Measurements from ENCODE around the gene PAPPA.

The PAPPA gene

DNA sequence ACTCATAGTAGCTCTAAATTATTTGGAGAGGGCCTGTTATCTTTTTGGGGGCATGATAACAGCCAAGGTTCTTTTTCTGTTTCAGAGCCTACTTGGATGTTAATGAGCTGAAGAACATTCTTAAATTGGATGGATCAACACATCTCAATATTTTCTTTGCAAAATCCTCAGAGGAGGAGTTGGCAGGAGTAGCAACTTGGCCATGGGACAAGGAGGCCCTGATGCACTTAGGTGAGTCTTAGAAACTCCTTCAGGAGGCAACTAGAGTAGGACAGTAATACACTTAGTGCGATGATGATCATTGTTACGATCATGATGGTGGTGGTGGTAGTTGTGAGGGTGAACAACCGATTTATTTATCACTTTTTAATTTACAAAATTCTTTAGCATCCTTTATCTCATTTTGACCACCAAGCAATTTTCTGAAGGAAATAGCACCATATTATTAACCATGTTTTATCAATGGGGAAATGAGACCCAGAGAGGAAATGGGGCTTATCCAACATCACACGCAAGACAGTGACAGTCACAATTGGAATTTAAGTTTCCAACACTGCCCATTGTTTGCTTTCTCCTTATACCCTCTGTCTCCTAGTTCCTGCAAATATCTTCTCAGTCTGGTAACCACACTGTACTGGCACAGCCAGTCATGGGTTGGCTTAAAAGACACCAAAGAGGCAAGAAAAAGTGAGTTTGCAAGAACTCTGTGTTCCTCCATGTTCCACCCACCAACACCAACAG, 54.0 kb downstream of the PAPPA start:
- no peaks in the 10 kb centered on the region for H3K36me3 ChIP-seq (replicated peaks; ENCODE audit: low read depth, low read length)
- no peak overlapping the region for H3K4me2 ChIP-seq (ENCODE audit: low read length)
- no peaks in the 10 kb centered on the region; the same call in 1 of the 2 replicates for H3K27me3 ChIP-seq (ENCODE audit: low read depth, low read length)
- no peaks in the 10 kb centered on the region for H3K9me3 ChIP-seq (ENCODE audit: insufficient read depth, low read length)
- no peak overlapping the region for H3K9ac ChIP-seq (ENCODE audit: low read length)
- no peaks in the 10 kb centered on the region for H4K20me1 ChIP-seq (ENCODE audit: insufficient read depth, low read length)
- H2AFZ ChIP-seq (ENCODE audit: low read depth, low read length), result no peak overlapping the region
- no peak overlapping the region for H3K4me3 ChIP-seq (ENCODE audit: low read length)
- H3K4me1 ChIP-seq (ENCODE audit: low read length), result no peaks in the 10 kb centered on the region
- no peak for TF ChIP-seq EZH2phosphoT487 (IDR thresholded peaks at IDR 0.05; ENCODE audit: low read depth)
- TF ChIP-seq, protein P1, sequence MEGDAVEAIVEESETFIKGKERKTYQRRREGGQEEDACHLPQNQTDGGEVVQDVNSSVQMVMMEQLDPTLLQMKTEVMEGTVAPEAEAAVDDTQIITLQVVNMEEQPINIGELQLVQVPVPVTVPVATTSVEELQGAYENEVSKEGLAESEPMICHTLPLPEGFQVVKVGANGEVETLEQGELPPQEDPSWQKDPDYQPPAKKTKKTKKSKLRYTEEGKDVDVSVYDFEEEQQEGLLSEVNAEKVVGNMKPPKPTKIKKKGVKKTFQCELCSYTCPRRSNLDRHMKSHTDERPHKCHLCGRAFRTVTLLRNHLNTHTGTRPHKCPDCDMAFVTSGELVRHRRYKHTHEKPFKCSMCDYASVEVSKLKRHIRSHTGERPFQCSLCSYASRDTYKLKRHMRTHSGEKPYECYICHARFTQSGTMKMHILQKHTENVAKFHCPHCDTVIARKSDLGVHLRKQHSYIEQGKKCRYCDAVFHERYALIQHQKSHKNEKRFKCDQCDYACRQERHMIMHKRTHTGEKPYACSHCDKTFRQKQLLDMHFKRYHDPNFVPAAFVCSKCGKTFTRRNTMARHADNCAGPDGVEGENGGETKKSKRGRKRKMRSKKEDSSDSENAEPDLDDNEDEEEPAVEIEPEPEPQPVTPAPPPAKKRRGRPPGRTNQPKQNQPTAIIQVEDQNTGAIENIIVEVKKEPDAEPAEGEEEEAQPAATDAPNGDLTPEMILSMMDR (IDR thresholded peaks at IDR 0.05; ENCODE audit: low read depth, low read length), result no peak
- H3K27ac ChIP-seq (ENCODE audit: low read length), result no peak overlapping the region
- no peaks in the 10 kb centered on the region for H3K79me2 ChIP-seq (ENCODE audit: low read length)

- no peaks in the 10 kb centered on the region for H4K20me1 ChIP-seq (ENCODE audit: insufficient read depth, low read length)
- no peaks in the 10 kb centered on the region; the same call in 1 of the 2 replicates for H3K27me3 ChIP-seq (ENCODE audit: low read depth, low read length)
- H2AFZ ChIP-seq (ENCODE audit: low read depth, low read length), result no peak overlapping the region
- no peak overlapping the region for H3K4me3 ChIP-seq (ENCODE audit: low read length)
- no peak overlapping the region for H3K4me2 ChIP-seq (ENCODE audit: low read length)
- no peaks in the 10 kb centered on the region for H3K9me3 ChIP-seq (ENCODE audit: insufficient read depth, low read length)
- no peak overlapping the region for H3K27ac ChIP-seq (ENCODE audit: low read length)
- TF ChIP-seq EZH2phosphoT487 (IDR thresholded peaks at IDR 0.05; ENCODE audit: low read depth), result no peak
- TF ChIP-seq, protein P1 (IDR thresholded peaks at IDR 0.05; ENCODE audit: low read depth, low read length), result no peak
- no peaks in the 10 kb centered on the region for H3K36me3 ChIP-seq (replicated peaks; ENCODE audit: low read depth, low read length)
- no peaks in the 10 kb centered on the region for H3K79me2 ChIP-seq (ENCODE audit: low read length)
- H3K4me1 ChIP-seq (ENCODE audit: low read length), result no peaks in the 10 kb centered on the region
- H3K9ac ChIP-seq (ENCODE audit: low read length), result no peak overlapping the region
These were observed 55.0 kb downstream of the PAPPA start for GRCh38 chr9:116208417-116209232.

DNA sequence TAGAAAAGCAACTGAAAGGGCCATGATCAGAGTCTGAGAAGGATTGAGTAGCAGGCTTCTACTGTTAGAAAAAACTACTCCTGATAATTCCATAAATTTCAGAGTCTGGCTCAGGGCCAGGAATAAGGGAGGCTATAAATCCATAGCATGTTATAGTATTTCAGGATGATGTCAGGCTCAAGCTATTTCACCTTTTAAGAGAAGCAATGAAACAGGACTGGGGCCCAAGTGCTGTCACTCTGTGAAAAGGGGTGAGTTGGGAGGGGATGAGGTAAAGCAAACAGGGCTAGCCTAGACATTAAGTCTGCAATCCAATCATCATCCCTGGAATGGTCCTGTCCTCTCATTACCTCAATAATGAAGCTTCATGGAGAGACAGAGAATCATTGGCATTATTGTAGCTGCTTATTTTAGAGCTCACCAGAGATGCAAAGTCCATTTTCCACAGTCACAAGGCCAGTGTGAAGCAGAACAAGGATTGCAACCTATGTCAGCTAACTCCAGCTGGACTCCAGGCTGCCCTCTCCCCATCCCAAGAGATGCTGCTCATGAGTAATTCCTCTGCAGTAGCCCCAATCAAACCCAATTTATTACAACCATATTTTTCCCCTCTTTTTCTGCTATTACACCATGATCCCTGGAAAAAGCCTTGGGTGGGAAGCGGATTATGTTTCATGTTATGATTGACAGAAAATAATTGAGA, 56.0 kb downstream of the PAPPA start:
- Histone ChIP-seq H3K4me2 (ENCODE audit: low read length) (no peak overlapping the region), H2AFZ (ENCODE audit: low read depth, low read length) (no peak overlapping the region), H3K36me3 (replicated peaks; ENCODE audit: low read depth, low read length) (no peaks in the 10 kb centered on the region), H4K20me1 (ENCODE audit: insufficient read depth, low read length) (no peaks in the 10 kb centered on the region), H3K4me1 (ENCODE audit: low read length) (no peaks in the 10 kb centered on the region), H3K9ac (ENCODE audit: low read length) (no peak overlapping the region), H3K79me2 (ENCODE audit: low read length) (no peaks in the 10 kb centered on the region), H3K27ac (ENCODE audit: low read length) (no peak overlapping the region), H3K9me3 (ENCODE audit: insufficient read depth, low read length) (no peaks in the 10 kb centered on the region), H3K27me3 (ENCODE audit: low read depth, low read length) (no peaks in the 10 kb centered on the region; the same call in 1 of the 2 replicates), H3K4me3 (ENCODE audit: low read length) (no peak overlapping the region)
- TF ChIP-seq, protein P1 (IDR thresholded peaks at IDR 0.05; ENCODE audit: low read depth, low read length), result no peak
- no peak for TF ChIP-seq EZH2phosphoT487 (IDR thresholded peaks at IDR 0.05; ENCODE audit: low read depth)
